GM12878 (cell line): Measurements from ENCODE around the gene WDR26. TPM values are rescaled to one million over a fixed set of nuclear protein-coding genes. Genes with fewer than 3 reads are reported as not detected.

ENCODE experiments used
- ATAC-seq: fragments of 200-7000 bp; cut with Tn5 transposase; 3 replicates; pipeline ENCODE4 v1.9.1; 2020; ENCODE audit warnings: mild to moderate bottlenecking, moderate library complexity
- BruUV-seq: library from RNA; stranded (reverse); fragments of 400-500 nt; replicated peaks from 2 replicates; lab custom pipeline; 2021; lab: Mats Ljungman, UMichigan
- CTCF ChIA-PET: fragments of 300-600 bp; sonication (Branson Sonifier 250); formaldehyde crosslinking; extraction: SDS; loops from one replicate; lab custom pipeline; 2021; ENCODE audit warnings: inconsistent platforms; lab: Yijun Ruan, JAX
- POLR2A ChIA-PET: fragments of 350-600 bp; formaldehyde crosslinking; extraction: SDS; loops from one replicate; lab custom pipeline; 2021; ENCODE audit warnings: inconsistent platforms; lab: Charles Lee
- RAD21 ChIA-PET: fragments of 300-600 bp; sonication (Branson Sonifier 250); formaldehyde crosslinking; loops from one replicate; lab custom pipeline; 2023; ENCODE audit warnings: antibody characterized with exemption; ENCODE audit not compliant: unreplicated experiment; lab: Charles Lee
- SMC1A ChIA-PET: fragments of 300-600 bp; sonication (Branson Sonifier 250); formaldehyde crosslinking; loops from one replicate; lab custom pipeline; 2023; ENCODE audit not compliant: unreplicated experiment, uncharacterized antibody; lab: Charles Lee
- DNase-seq: peaks from one replicate; pipeline ENCODE4 v3.0.0-alpha.2; 2011; ENCODE audit warnings: low read depth, low spot score
- FAIRE-seq: peaks from 3 replicates; lab custom pipeline; 2011; peaks lifted over from hg19 to GRCh38; lab: Jason Lieb, UNC
- H2AFZ ChIP-seq: 2 replicates; pipeline ENCODE4 v1.6.0; 2011; ENCODE audit warnings: low read depth, low read length, control low read depth; ENCODE audit not compliant: control insufficient read depth
- H3K27ac ChIP-seq: 2 replicates; pipeline ENCODE4 v1.5.1; 2011; ENCODE audit warnings: control low read depth; ENCODE audit not compliant: control insufficient read depth, insufficient read depth
- H3K27me3 ChIP-seq, 2 experiments: replicated peaks in 1 of 2; 2 replicates each; pipeline versions ENCODE4 v1.6.0 to v1.6.1; 2011; ENCODE audit warnings: low read length in 1 of 2; ENCODE audit not compliant: control insufficient read depth in 2 of 2, insufficient read depth in 2 of 2
- H3K36me3 ChIP-seq, 2 experiments: 2 replicates each; pipeline ENCODE4 v1.5.1; 2011; ENCODE audit warnings: low read length in 1 of 2; ENCODE audit not compliant: control insufficient read depth in 2 of 2, insufficient read depth in 2 of 2
- H3K4me1 ChIP-seq: 2 replicates; pipeline ENCODE4 v1.6.1; 2011; ENCODE audit warnings: mild to moderate bottlenecking, low read length, moderate library complexity, mixed read lengths; ENCODE audit not compliant: control insufficient read depth, insufficient read depth
- H3K4me2 ChIP-seq: 2 replicates; pipeline ENCODE4 v1.6.0; 2011; ENCODE audit warnings: control low read depth; ENCODE audit not compliant: control insufficient read depth, insufficient read depth
- H3K4me3 ChIP-seq: fragments of 200-600 bp; sonication (generic); 2 replicates; pipeline ENCODE4 v1.5.1; 2016
- H3K79me2 ChIP-seq: 2 replicates; pipeline ENCODE4 v1.6.0; 2011; ENCODE audit warnings: low read length; ENCODE audit not compliant: control insufficient read depth, insufficient read depth
- H3K9ac ChIP-seq: 2 replicates; pipeline ENCODE4 v1.8.0; 2011; ENCODE audit warnings: low read length, control low read depth, mixed read lengths; ENCODE audit not compliant: control insufficient read depth, insufficient read depth
- H3K9me3 ChIP-seq: replicated peaks from 3 replicates; pipeline ENCODE4 v1.5.1; 2011; ENCODE audit warnings: mild to moderate bottlenecking, low read length; ENCODE audit not compliant: control insufficient read depth, insufficient read depth
- H4K20me1 ChIP-seq: 2 replicates; pipeline ENCODE4 v1.6.0; 2011; ENCODE audit not compliant: control insufficient read depth, insufficient read depth
- ATF2 ChIP-seq: IDR thresholded peaks from 2 replicates; pipeline ENCODE4 v1.6.1; 2012; ENCODE audit warnings: low read length, inconsistent platforms
- ATF7 ChIP-seq: fragments of 450-650 bp; IDR thresholded peaks from 2 replicates; pipeline ENCODE4 v1.6.1; 2016; ENCODE audit warnings: low read depth, mild to moderate bottlenecking
- BCL11A ChIP-seq: IDR thresholded peaks from 2 replicates; pipeline ENCODE4 v1.6.1; 2011; ENCODE audit warnings: low read depth, low read length
- BCLAF1 ChIP-seq: fragments of 450-650 bp; IDR thresholded peaks from 2 replicates; pipeline ENCODE4 v1.6.1; 2017; ENCODE audit warnings: antibody characterized with exemption, mild to moderate bottlenecking, moderate library complexity
- CBFB ChIP-seq: IDR thresholded peaks from 2 replicates; pipeline ENCODE4 v1.6.1; 2016; ENCODE audit warnings: antibody characterized with exemption, low read depth
- CBX3 ChIP-seq: fragments of 200-600 bp; sonication (generic); IDR thresholded peaks from 2 replicates; pipeline ENCODE4 v1.6.1; 2016; ENCODE audit warnings: low read depth, borderline replicate concordance
- HCFC1 ChIP-seq: fragments of 150-350 bp; IDR thresholded peaks from 2 replicates; pipeline ENCODE4 v1.6.1; 2014; ENCODE audit warnings: low read length
- IRF3 ChIP-seq: fragments of 450-650 bp; IDR thresholded peaks from 2 replicates; pipeline ENCODE4 v1.6.1; 2014; ENCODE audit warnings: mild to moderate bottlenecking
- JUND ChIP-seq: IDR thresholded peaks from 2 replicates; pipeline ENCODE4 v1.6.1; 2012; ENCODE audit warnings: low read depth, mild to moderate bottlenecking, low read length, improper control_type of control experiment, moderate library complexity
- MYC ChIP-seq: IDR thresholded peaks from 2 replicates; pipeline ENCODE4 v1.6.1; 2011; ENCODE audit warnings: mild to moderate bottlenecking, low read length, moderate library complexity, inconsistent platforms; ENCODE audit not compliant: insufficient read depth, insufficient replicate concordance, insufficient read length, severe bottlenecking
- NR2C2 ChIP-seq: IDR thresholded peaks from 2 replicates; pipeline ENCODE4 v1.6.1; 2011; ENCODE audit warnings: borderline replicate concordance, low read depth; ENCODE audit not compliant: control insufficient read depth, insufficient read length
- PML ChIP-seq: IDR thresholded peaks from 2 replicates; pipeline ENCODE4 v1.6.1; 2012; ENCODE audit warnings: low read length, inconsistent platforms
- SUZ12 ChIP-seq: fragments of 200-600 bp; sonication (generic); IDR thresholded peaks from one replicate; pipeline ENCODE4 v1.6.1; 2018; ENCODE audit warnings: antibody characterized with exemption, mild to moderate bottlenecking; ENCODE audit not compliant: unreplicated experiment
- TCF12 ChIP-seq: IDR thresholded peaks from 2 replicates; pipeline ENCODE4 v1.6.1; 2011; ENCODE audit warnings: low read depth, mild to moderate bottlenecking, low read length
- ZNF687 ChIP-seq: fragments of 450-650 bp; IDR thresholded peaks from 2 replicates; pipeline ENCODE4 v1.6.1; 2017; ENCODE audit warnings: mild to moderate bottlenecking, moderate library complexity
- WGBS: methylation state at CpG from one replicate; pipeline ENCODE4 v1.1.6; 2016; ENCODE audit warnings: low lambda C conversion rate; ENCODE audit not compliant: insufficient replicate concordance, insufficient coverage; ENCODE audit errors: missing lambda C conversion rate; 5-methylcytosine and 5-hydroxymethylcytosine counted together
- in situ Hi-C: fragments of 300-500 bp; cut with MboI; formaldehyde crosslinking; loops from 9 replicates; pipeline ENCODE4 v1.14.3; 2018; ENCODE audit warnings: mixed read lengths
- intact Hi-C: fragments of 100-400 bp; cut with micrococcal nuclease; formaldehyde crosslinking; loops from one replicate; pipeline ENCODE4 v1.14.2; 2022; ENCODE audit not compliant: unreplicated experiment
- polyA plus RNA-seq, 11 experiments: library from polyadenylated mRNA; depleted of rRNA in 4 of 11; unstranded in 6 of 11; stranded (reverse) in 5 of 11; fragments of >200 nt; fragmentation: Nextera tagmentation in 4 of 11; fragmentation: Illumina TruSeq in 1 of 11; extraction: Ambion mirVana in 4 of 11; extraction: Trizol in 1 of 11; gene quantifications; 1 replicate in 1 of 11; 2 replicates in 10 of 11; pipeline versions ENCODE4 v1.2.1 to v1.2.3, GENCODE V29; 2011 to 2016; ENCODE audit warnings: inconsistent platforms in 2 of 11, missing spikeins in 2 of 11, low read depth in 1 of 11
- total RNA-seq, 4 experiments: library from RNA; depleted of rRNA in 3 of 4; stranded (reverse); fragments of >200 nt in 3 of 4; fragmentation: Illumina TruSeq in 1 of 4; extraction: Trizol in 1 of 4; gene quantifications; 2 replicates each; pipeline versions ENCODE4 v1.2.1 to v1.2.3, GENCODE V29; 2013 to 2021

The WDR26 gene
- total and polyA plus RNA-seq, 10 of the 15 experiments (the other 5 are each of a cell fraction or from before 2014, with no cell fraction given) = 6.6 to 47.0 (median 24.4) TPM

- in situ Hi-C loops (no loop called here), intact Hi-C loops (loop anchor here (2.0 kb wide), 1 partner anchor 67 kb away; no protein-coding TSS in a partner anchor)
- Histone ChIP-seq H3K27ac (peak overlapping the region; percentile 91), H3K4me3 (peak overlapping the region; percentile 89), H3K4me1 (peaks cover 12% of the 10 kb centered on the region), H3K79me2 (peaks cover 63% of the 10 kb centered on the region), H3K4me2 (peak overlapping the region; percentile 96), H3K27me3 (no peaks in the 10 kb centered on the region), H3K9me3 (no peaks in the 10 kb centered on the region), H2AFZ (peak overlapping the region; percentile 97), H4K20me1 (0 out of 2 replicates have a peak, but pooled peaks cover 8% of the 10 kb centered on the region), H3K36me3 (peaks cover 0 to 4% of the 10 kb centered on the region in 2 experiments; a peak in 1 of 4 replicates), H3K9ac (peak overlapping the region; percentile 87)
- CTCF ChIA-PET = interaction anchor here (0.6 to 2.6 kb wide), 4 partner anchors 16 to 320 kb away, joined by 3 to 16 read pairs (median 3); no protein-coding TSS in a partner anchor
- SMC1A ChIA-PET = interaction anchor here (1.2 to 4.7 kb wide), 4 partner anchors 22 to 319 kb away, joined by 3 to 20 read pairs (median 6); no protein-coding TSS in a partner anchor
- FAIRE-seq (peak; percentile 44), ATAC-seq (peak; percentile 40), DNase-seq (no peak)
- BruUV-seq = no TSS peak
- 0% methylated on average over 4 of the region's 4 CpGs for WGBS
- POLR2A ChIA-PET = interaction anchor here (1.0 to 1.1 kb wide), 2 partner anchors 8 to 21 kb away, joined by 3 read pairs; no protein-coding TSS in a partner anchor
- RAD21 ChIA-PET = interaction anchor here (2.8 kb wide), 1 partner anchor 22 kb away, joined by 17 read pairs; no protein-coding TSS in a partner anchor
- TF ChIP-seq TCF12 (no peak), ATF2 (no peak), CBFB (no peak), BCLAF1 (no peak), ATF7 (no peak), NR2C2 (no peak), PML (no peak), HCFC1 (no peak), SUZ12 (no peak), ZNF687 (no peak), IRF3 (no peak), MYC (no peak), CBX3 (no peak), BCL11A (no peak), JUND (no peak)
Observed at GRCh38 chr1:224435318-224435763, 744 bp upstream of the WDR26 start.
